Vagina (tissue), 2 donors: ENCODE data around the gene ATF6B.

Experiments
- POLR2A ChIP-seq, 2 donors: fragments of 450-650 bp; IDR thresholded peaks; one replicate each; pipeline ENCODE4 v1.6.1; 2017; ENCODE audit warnings: antibody characterized with exemption in 2 of 2, mild to moderate bottlenecking in 2 of 2, moderate library complexity in 2 of 2
- TF ChIP-seq, protein P1 (sequence below), 3 experiments: fragments of 450-650 bp in 2 of 3; fragments of 200-600 bp in 1 of 3; sonication (generic) in 1 of 3; IDR thresholded peaks; one replicate each; pipeline ENCODE4 v1.5.1; 2017 to 2019; ENCODE audit warnings: antibody characterized with exemption in 3 of 3, mild to moderate bottlenecking in 2 of 3, moderate library complexity in 2 of 3

DNA sequence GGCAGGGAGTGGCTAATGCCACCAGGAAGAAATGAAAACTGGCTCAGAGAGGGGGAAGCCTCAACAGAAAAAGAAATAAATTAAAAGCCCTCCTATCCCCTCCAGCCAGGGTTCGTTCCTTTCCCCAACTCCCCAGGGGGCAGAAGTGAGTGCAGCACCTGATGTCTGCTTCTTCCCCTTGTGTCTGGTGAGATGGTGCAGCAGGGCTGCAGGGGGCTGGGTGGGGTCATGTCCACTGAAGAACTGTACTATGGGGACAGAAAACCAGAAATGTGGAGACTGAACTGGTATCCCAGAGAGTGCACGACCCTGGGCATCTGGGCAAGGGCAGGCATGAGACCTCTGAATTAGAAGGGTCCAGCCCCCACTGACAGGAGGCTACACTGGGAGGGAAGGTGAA lies 40.3 kb upstream of the ATF6B start:
- TF ChIP-seq, protein P1, sequence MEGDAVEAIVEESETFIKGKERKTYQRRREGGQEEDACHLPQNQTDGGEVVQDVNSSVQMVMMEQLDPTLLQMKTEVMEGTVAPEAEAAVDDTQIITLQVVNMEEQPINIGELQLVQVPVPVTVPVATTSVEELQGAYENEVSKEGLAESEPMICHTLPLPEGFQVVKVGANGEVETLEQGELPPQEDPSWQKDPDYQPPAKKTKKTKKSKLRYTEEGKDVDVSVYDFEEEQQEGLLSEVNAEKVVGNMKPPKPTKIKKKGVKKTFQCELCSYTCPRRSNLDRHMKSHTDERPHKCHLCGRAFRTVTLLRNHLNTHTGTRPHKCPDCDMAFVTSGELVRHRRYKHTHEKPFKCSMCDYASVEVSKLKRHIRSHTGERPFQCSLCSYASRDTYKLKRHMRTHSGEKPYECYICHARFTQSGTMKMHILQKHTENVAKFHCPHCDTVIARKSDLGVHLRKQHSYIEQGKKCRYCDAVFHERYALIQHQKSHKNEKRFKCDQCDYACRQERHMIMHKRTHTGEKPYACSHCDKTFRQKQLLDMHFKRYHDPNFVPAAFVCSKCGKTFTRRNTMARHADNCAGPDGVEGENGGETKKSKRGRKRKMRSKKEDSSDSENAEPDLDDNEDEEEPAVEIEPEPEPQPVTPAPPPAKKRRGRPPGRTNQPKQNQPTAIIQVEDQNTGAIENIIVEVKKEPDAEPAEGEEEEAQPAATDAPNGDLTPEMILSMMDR (IDR thresholded peaks at IDR 0.05), result no peak
- no peak for TF ChIP-seq POLR2A (IDR thresholded peaks at IDR 0.05)
